Retina (tissue), 1 donor: ENCODE data around the gene MAP1S.
A peak's percentile ranks its signal among the peaks of the same experiment; 100 is the strongest.

Experiments
- DNase-seq: peaks from one replicate; pipeline ENCODE4 v3.0.0-alpha.2; 2016

MAP1S gene

GRCh38 chr19:17688853-17689595 lies 30.3 kb upstream of the MAP1S start:
- no peak for DNase-seq

- no peak for DNase-seq
These were observed 26.7 kb upstream of the MAP1S start for GRCh38 chr19:17692566-17692965.

- DNase-seq, result no peak
These were observed 24.1 kb upstream of the MAP1S start for GRCh38 chr19:17695198-17695597.

- no peak for DNase-seq
These were observed 15.3 kb upstream of the MAP1S start for GRCh38 chr19:17703824-17704463.

- DNase-seq, result peak; percentile 61
These were observed 12.5 kb upstream of the MAP1S start for GRCh38 chr19:17706750-17707181.

- DNase-seq, result no peak
These were observed 7.4 kb upstream of the MAP1S start for GRCh38 chr19:17711851-17712250.

GRCh38 chr19:17716309-17716929 lies 2.9 kb upstream of the MAP1S start:
- no peak for DNase-seq

GRCh38 chr19:17718550-17718946 lies 732 bp upstream of the MAP1S start:
- no peak for DNase-seq

GRCh38 chr19:17719730-17720400 lies 585 bp downstream of the MAP1S start:
- DNase-seq, result no peak

- no peak for DNase-seq
These were observed 1.2 kb downstream of the MAP1S start for GRCh38 chr19:17720440-17720839.

GRCh38 chr19:17721111-17721628 lies 1.9 kb downstream of the MAP1S start:
- no peak for DNase-seq

GRCh38 chr19:17721821-17722220 lies 2.5 kb downstream of the MAP1S start:
- no peak for DNase-seq

- DNase-seq, result no peak
These were observed 3.5 kb downstream of the MAP1S start for GRCh38 chr19:17722655-17723240.

GRCh38 chr19:17724655-17725054 lies 5.4 kb downstream of the MAP1S start:
- DNase-seq, result no peak

GRCh38 chr19:17725422-17726078 lies 6.3 kb downstream of the MAP1S start:
- DNase-seq, result no peak

- no peak for DNase-seq
These were observed 7.0 kb downstream of the MAP1S start for GRCh38 chr19:17726136-17726741.

GRCh38 chr19:17726964-17727773 lies 7.9 kb downstream of the MAP1S start:
- no peak for DNase-seq

GRCh38 chr19:17727843-17728242 lies 8.6 kb downstream of the MAP1S start:
- DNase-seq, result no peak

- no peak for DNase-seq
These were observed 13.8 kb downstream of the MAP1S start for GRCh38 chr19:17733127-17733526.

- DNase-seq, result no peak
These were observed 14.9 kb downstream of the MAP1S start for GRCh38 chr19:17734146-17734545.

GRCh38 chr19:17735410-17735809 lies 16.1 kb downstream of the MAP1S start:
- DNase-seq, result no peak
